Nephron progenitor cell (in vitro differentiated cells): ENCODE data around the gene VGLL4.
A peak's percentile ranks its signal among the peaks of the same experiment; 100 is the strongest.

Experiments used
- DNase-seq: peaks from one replicate; pipeline ENCODE4 v3.0.0; 2021
- H3K27ac Mint-ChIP-seq: 2 replicates; pipeline ENCODE4 v1.8.0; 2021; ENCODE audit warnings: mild to moderate bottlenecking, moderate library complexity, mixed read lengths
- H3K27me3 Mint-ChIP-seq: 2 replicates; pipeline ENCODE4 v1.8.0; 2021; ENCODE audit warnings: mild to moderate bottlenecking, low read depth, mixed read lengths; ENCODE audit not compliant: poor library complexity
- H3K36me3 Mint-ChIP-seq: 2 replicates; pipeline ENCODE4 v1.8.0; 2021; ENCODE audit warnings: low read depth, mixed read lengths
- H3K4me1 Mint-ChIP-seq: 2 replicates; pipeline ENCODE4 v1.8.0; 2021; ENCODE audit warnings: mixed read lengths
- H3K4me3 Mint-ChIP-seq: 2 replicates; pipeline ENCODE4 v1.8.0; 2021; ENCODE audit warnings: mild to moderate bottlenecking, moderate library complexity, mixed read lengths
- H3K9me3 Mint-ChIP-seq: 2 replicates; pipeline ENCODE4 v1.8.0; 2021; ENCODE audit warnings: mild to moderate bottlenecking, moderate library complexity, mixed read lengths
- TF ChIP-seq, protein P1 (sequence below): fragments of 200-600 bp; sonication (generic); IDR thresholded peaks from 2 replicates; pipeline ENCODE4 v1.5.0; 2021; ENCODE audit warnings: antibody characterized with exemption

VGLL4 gene

DNA sequence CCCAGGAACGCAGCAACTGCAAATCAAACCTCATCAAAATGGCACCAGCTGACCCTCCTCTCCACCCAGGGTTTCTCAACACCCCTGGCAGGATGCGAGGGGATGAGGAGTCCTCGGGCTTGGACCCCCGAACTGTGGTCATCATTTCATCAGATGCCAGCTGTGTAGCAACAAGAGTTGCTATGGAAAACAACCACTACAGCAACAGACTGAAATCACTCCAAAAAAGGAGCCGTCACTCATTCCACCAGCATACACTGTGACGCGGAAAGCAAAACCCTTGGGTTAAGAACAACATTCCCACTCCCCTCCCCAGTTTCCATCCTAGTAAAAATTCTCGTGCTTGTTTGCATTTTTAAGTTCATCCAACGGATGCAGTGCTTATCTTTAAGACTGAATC is 40.1 kb downstream of the VGLL4 start:
- Mint-ChIP-seq H3K4me3 (peak overlapping the region; percentile 36), H3K4me1 (peaks cover 87% of the 10 kb centered on the region)

DNA sequence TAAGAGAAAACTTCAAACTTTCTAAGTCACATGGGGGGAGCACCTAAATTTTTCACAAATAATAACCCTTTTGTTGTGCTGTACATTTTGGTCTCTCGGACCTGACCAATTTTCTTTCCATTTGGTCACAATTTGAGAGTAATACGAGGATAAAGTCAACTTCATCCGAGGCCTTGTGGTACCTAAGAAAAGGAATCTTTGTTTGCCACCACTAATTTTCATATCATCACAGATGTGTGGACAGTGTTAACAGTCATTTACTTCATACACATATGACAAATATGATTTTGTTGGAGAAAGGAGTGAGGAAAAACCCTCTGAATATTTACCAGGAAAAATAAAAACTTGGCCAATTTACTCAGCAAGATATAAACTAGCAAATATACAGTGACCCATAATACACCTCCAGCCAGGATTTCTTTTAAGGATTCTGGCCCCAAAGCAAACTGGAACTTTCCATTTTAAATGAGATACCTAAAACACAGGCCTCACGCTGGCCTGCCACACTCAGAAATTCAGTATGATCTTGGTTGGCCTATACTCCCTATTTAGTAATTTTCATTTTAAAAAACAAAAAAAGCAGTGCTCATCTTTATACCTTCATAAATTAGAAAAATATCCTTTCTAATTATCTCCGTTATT is 40.7 kb downstream of the VGLL4 start:
- Mint-ChIP-seq H3K27ac (peak overlapping the region; percentile 93), H3K4me3 (no peak overlapping the region)

More for the DNA sequence above, 40.1 kb downstream of the VGLL4 start:
- H3K9me3 Mint-ChIP-seq: peaks cover 11% of the 10 kb centered on the region
- peaks cover 2% of the 10 kb centered on the region for H3K27me3 Mint-ChIP-seq
- H3K27ac Mint-ChIP-seq: peak overlapping the region; percentile 93
- TF ChIP-seq, protein P1, sequence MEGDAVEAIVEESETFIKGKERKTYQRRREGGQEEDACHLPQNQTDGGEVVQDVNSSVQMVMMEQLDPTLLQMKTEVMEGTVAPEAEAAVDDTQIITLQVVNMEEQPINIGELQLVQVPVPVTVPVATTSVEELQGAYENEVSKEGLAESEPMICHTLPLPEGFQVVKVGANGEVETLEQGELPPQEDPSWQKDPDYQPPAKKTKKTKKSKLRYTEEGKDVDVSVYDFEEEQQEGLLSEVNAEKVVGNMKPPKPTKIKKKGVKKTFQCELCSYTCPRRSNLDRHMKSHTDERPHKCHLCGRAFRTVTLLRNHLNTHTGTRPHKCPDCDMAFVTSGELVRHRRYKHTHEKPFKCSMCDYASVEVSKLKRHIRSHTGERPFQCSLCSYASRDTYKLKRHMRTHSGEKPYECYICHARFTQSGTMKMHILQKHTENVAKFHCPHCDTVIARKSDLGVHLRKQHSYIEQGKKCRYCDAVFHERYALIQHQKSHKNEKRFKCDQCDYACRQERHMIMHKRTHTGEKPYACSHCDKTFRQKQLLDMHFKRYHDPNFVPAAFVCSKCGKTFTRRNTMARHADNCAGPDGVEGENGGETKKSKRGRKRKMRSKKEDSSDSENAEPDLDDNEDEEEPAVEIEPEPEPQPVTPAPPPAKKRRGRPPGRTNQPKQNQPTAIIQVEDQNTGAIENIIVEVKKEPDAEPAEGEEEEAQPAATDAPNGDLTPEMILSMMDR: no peak
- DNase-seq: no peak
- peaks cover 59% of the 10 kb centered on the region for H3K36me3 Mint-ChIP-seq

GRCh38 chr3:11602239-11602840 is 41.4 kb downstream of the VGLL4 start:
- H3K36me3 Mint-ChIP-seq: peaks cover 62% of the 10 kb centered on the region
- DNase-seq: no peak
- H3K4me3 Mint-ChIP-seq: peak overlapping the region; percentile 39
- peaks cover 2% of the 10 kb centered on the region for H3K27me3 Mint-ChIP-seq
- TF ChIP-seq, protein P1: no peak
- H3K4me1 Mint-ChIP-seq: peaks cover 75% of the 10 kb centered on the region
- peaks cover 24% of the 10 kb centered on the region for H3K9me3 Mint-ChIP-seq
- peak overlapping the region; percentile 100 for H3K27ac Mint-ChIP-seq

More for the DNA sequence above, 40.7 kb downstream of the VGLL4 start:
- TF ChIP-seq, protein P1: no peak
- peaks cover 81% of the 10 kb centered on the region for H3K4me1 Mint-ChIP-seq
- H3K9me3 Mint-ChIP-seq: peaks cover 17% of the 10 kb centered on the region
- DNase-seq: no peak
- peaks cover 60% of the 10 kb centered on the region for H3K36me3 Mint-ChIP-seq
- peaks cover 2% of the 10 kb centered on the region for H3K27me3 Mint-ChIP-seq

DNA sequence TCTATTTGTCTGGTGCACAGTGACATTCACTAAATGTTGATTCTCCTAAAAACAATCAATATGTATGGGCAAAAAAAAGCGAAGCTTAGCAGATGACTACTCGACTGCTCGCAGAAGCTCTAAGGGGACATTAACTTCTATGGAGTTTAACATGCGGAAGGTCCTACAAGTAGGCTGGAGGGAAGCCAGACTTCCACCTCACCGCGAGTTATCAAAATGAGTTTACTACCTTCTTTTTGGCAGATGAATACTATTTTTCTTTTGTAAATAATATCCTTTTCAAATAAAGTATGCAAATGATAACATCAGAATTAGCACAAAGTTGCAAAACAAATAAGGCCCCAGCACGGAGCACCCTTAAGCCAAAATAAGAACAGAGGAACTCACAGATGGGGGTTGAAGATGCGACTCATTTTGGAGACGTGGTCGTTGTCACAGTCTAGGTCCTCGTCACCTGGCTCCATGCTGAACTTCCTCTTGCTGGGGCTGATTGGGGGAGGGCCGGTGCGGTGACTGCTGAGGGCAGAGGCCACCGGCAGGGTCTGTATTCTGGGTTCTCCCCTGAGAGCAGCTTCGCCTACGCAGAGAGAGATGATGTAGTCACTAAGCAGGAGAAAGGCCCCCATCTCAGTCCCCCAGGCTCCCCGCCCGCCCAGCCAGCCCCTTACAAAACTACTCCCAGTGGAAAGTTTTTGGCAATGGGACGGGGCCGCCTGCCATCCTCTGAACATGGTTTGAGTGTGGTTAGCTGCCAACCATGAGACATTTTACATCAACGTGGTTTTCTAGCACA is 42.1 kb downstream of the VGLL4 start:
- Mint-ChIP-seq H3K4me3 (peak overlapping the region; percentile 39), H3K36me3 (peaks cover 62% of the 10 kb centered on the region), H3K9me3 (peaks cover 31% of the 10 kb centered on the region), H3K27ac (peak overlapping the region; percentile 100), H3K27me3 (peaks cover 2% of the 10 kb centered on the region), H3K4me1 (peaks cover 68% of the 10 kb centered on the region)
- TF ChIP-seq, protein P1: no peak
- peak; percentile 37 for DNase-seq

- Mint-ChIP-seq H3K36me3 (peaks cover 62% of the 10 kb centered on the region), H3K4me3 (peak overlapping the region; percentile 69), H3K27me3 (no peaks in the 10 kb centered on the region), H3K4me1 (peaks cover 58% of the 10 kb centered on the region), H3K27ac (peak overlapping the region; percentile 100), H3K9me3 (peaks cover 37% of the 10 kb centered on the region)
- peak; percentile 68 for DNase-seq
- TF ChIP-seq, protein P1: no peak
These were observed 43.0 kb downstream of the VGLL4 start for GRCh38 chr3:11600501-11601282.
